Upper lobe of left lung (tissue), 6 donors: ENCODE measurements around the gene VAMP2. TPM values are rescaled to one million over a fixed set of nuclear protein-coding genes. Genes with fewer than 3 reads are reported as not detected.

ENCODE experiments used
- ATAC-seq, 2 donors: fragments of 200-7000 bp; cut with Tn5 transposase; one replicate each; pipeline ENCODE4 v1.9.1; 2022; ENCODE audit warnings: mild to moderate bottlenecking in 2 of 2, moderate library complexity in 2 of 2; ENCODE audit not compliant: low FRiP score in 2 of 2
- DNase-seq, 2 donors: peaks; one replicate each; pipeline ENCODE4 v3.0.0-alpha.2; 2019 to 2020
- H3K27ac ChIP-seq, 4 donors: fragments of 200-600 bp; sonication (generic); one replicate each; pipeline ENCODE4 v1.5.1; 2016 to 2019
- H3K27me3 ChIP-seq, 4 donors: fragments of 200-600 bp; sonication (generic); one replicate each; pipeline ENCODE4 v1.5.1; 2017 to 2019
- H3K36me3 ChIP-seq, 4 donors: fragments of 200-600 bp; sonication (generic); one replicate each; pipeline ENCODE4 v1.5.1; 2016 to 2019
- H3K4me1 ChIP-seq, 4 donors: fragments of 200-600 bp; sonication (generic); one replicate each; pipeline ENCODE4 v1.5.1; 2018 to 2019
- H3K4me3 ChIP-seq, 4 donors: fragments of 200-600 bp; sonication (generic); one replicate each; pipeline ENCODE4 v1.5.1; 2017 to 2019; ENCODE audit warnings: mild to moderate bottlenecking in 2 of 4, moderate library complexity in 1 of 4
- H3K9me3 ChIP-seq, 4 donors: fragments of 200-600 bp; sonication (generic); one replicate each; pipeline ENCODE4 v1.5.1; 2018 to 2019
- CTCF ChIP-seq, 6 experiments: fragments of 450-650 bp in 4 of 6; fragments of 200-600 bp in 2 of 6; sonication (generic) in 2 of 6; IDR thresholded peaks; one replicate each; pipeline ENCODE4 v1.5.1; 2016 to 2019; ENCODE audit warnings: antibody characterized with exemption in 6 of 6
- EP300 ChIP-seq, 4 donors: sonication (generic); formaldehyde crosslinking; IDR thresholded peaks; one replicate each; pipeline ENCODE4 v1.5.1; 2017; ENCODE audit warnings: antibody characterized with exemption in 4 of 4, control low read depth in 2 of 4
- POLR2A ChIP-seq, 4 donors: fragments of 450-650 bp; IDR thresholded peaks; one replicate each; pipeline ENCODE4 v1.5.1; 2016 to 2017; ENCODE audit warnings: antibody characterized with exemption in 4 of 4, mild to moderate bottlenecking in 2 of 4
- POLR2AphosphoS5 ChIP-seq, 2 donors: sonication (generic); formaldehyde crosslinking; IDR thresholded peaks; one replicate each; pipeline ENCODE4 v1.5.1; 2017; ENCODE audit warnings: antibody characterized with exemption in 2 of 2
- WGBS, 2 donors: methylation state at CpG; one replicate each; pipeline ENCODE4 v1.1.5; 2017 to 2018; 5-methylcytosine and 5-hydroxymethylcytosine counted together
- total RNA-seq, 6 donors: library from RNA; depleted of rRNA in 4 of 6; stranded (reverse); fragments of >200 nt in 4 of 6; gene quantifications; one replicate each; pipeline versions ENCODE4 v1.1.0 to v1.2.1, GENCODE V29; 2016 to 2021
- donor health status: DM: no; HTN: no; CAD: no; lungs with moderate emphysema.
- donor health status: DM: no; HTN: yes; CAD: no; lungs with severe emphysema.

The VAMP2 gene
- total RNA-seq: 10 to 100 TPM; 27.2 to 75.8 (median 49.8) TPM

- H3K9me3 ChIP-seq: no peaks in the 10 kb centered on the region
- peak within 1 kb of the TSS; percentile 95 to 99 (median 97) for H3K27ac ChIP-seq
- no peaks in the 10 kb centered on the region for H3K27me3 ChIP-seq
- H3K4me3 ChIP-seq: peak within 1 kb of the TSS; percentile 63 to 95 (median 92)
- peaks cover 4 to 31% (median 8%) of the 10 kb centered on the region in 4 donors for H3K36me3 ChIP-seq
- H3K4me1 ChIP-seq: peaks cover 38 to 60% (median 48%) of the 10 kb centered on the region in 4 donors
- 0% methylated on average over 10 to 75 of the region's 75 CpGs for WGBS, 2 donors
- peak; percentile 79 to 98 for DNase-seq
- TF ChIP-seq EP300 (IDR thresholded peaks at IDR 0.05) (peak in 1 of 4 donors; percentile 32), CTCF (IDR thresholded peaks at IDR 0.05) (peak in 4 of 6 experiments; percentile 4 to 39 (median 26)), POLR2AphosphoS5 (IDR thresholded peaks at IDR 0.05) (peak; percentile 91 to 94), POLR2A (IDR thresholded peaks at IDR 0.05) (peak in 3 of 4 donors; percentile 57 to 95 (median 70))
- peak; percentile 9 to 86 for ATAC-seq
These were observed at the start of gene VAMP2 for GRCh38 chr17:8162233-8162996. VAMP2 (minus strand) TSS chr17:8162948; CDS start chr17:8162879, 69 bp downstream.

- Histone ChIP-seq H3K36me3 (no peaks in the 10 kb centered on the region), H3K4me3 (peak overlapping the region; percentile 36 to 59 (median 50)), H3K4me1 (peaks cover 11 to 21% (median 14%) of the 10 kb centered on the region in 4 donors), H3K27me3 (no peaks in the 10 kb centered on the region), H3K27ac (peak overlapping the region; percentile 71 to 85 (median 77)), H3K9me3 (no peaks in the 10 kb centered on the region)
- WGBS, 2 donors: 14 to 15% methylated on average over 22 of the region's 22 CpGs
- no peak for DNase-seq
- peak in 1 of 2 donors; percentile 43 for ATAC-seq
- TF ChIP-seq EP300 (IDR thresholded peaks at IDR 0.05): no peak
- no peak for TF ChIP-seq POLR2AphosphoS5 (IDR thresholded peaks at IDR 0.05)
- no peak for TF ChIP-seq CTCF (IDR thresholded peaks at IDR 0.05)
- no peak for TF ChIP-seq POLR2A (IDR thresholded peaks at IDR 0.05)
These were observed 48.2 kb upstream of the VAMP2 start for GRCh38 chr17:8210761-8211458.

GRCh38 chr17:8209907-8210760, 47.4 kb upstream of the VAMP2 start, which contains the start of gene AURKB:
AURKB (minus strand) TSS chr17:8210575; CDS start chr17:8210224, 351 bp downstream.
- Histone ChIP-seq H3K27ac (peak within 1 kb of the TSS; percentile 71 to 85 (median 77)), H3K4me1 (peaks cover 11 to 21% (median 14%) of the 10 kb centered on the region in 4 donors), H3K4me3 (peak within 1 kb of the TSS; percentile 36 to 59 (median 50)), H3K9me3 (no peaks in the 10 kb centered on the region), H3K36me3 (no peaks in the 10 kb centered on the region), H3K27me3 (no peaks in the 10 kb centered on the region)
- peak; percentile 95 to 98 for ATAC-seq
- WGBS, 2 donors: 3% methylated on average over 38 to 45 of the region's 46 CpGs
- TF ChIP-seq CTCF (IDR thresholded peaks at IDR 0.05) (no peak), POLR2A (IDR thresholded peaks at IDR 0.05) (no peak), POLR2AphosphoS5 (IDR thresholded peaks at IDR 0.05) (peak; percentile 49 to 62), EP300 (IDR thresholded peaks at IDR 0.05) (no peak)
- DNase-seq: peak; percentile 91 to 96

- Histone ChIP-seq H3K36me3 (no peaks in the 10 kb centered on the region), H3K27me3 (no peaks in the 10 kb centered on the region), H3K27ac (no peak overlapping the region), H3K9me3 (no peaks in the 10 kb centered on the region), H3K4me1 (peaks cover 11 to 17% (median 14%) of the 10 kb centered on the region in 4 donors), H3K4me3 (no peak overlapping the region)
- no peak for DNase-seq
- WGBS, 2 donors: 94 to 98% methylated on average over 11 to 12 of the region's 12 CpGs
- no peak for ATAC-seq
- TF ChIP-seq POLR2AphosphoS5 (IDR thresholded peaks at IDR 0.05) (no peak), POLR2A (IDR thresholded peaks at IDR 0.05) (no peak), EP300 (IDR thresholded peaks at IDR 0.05) (no peak), CTCF (IDR thresholded peaks at IDR 0.05) (no peak)
These were observed 43.8 kb upstream of the VAMP2 start for GRCh38 chr17:8206536-8206935.
